ENCODE data around the gene PPP1CC.

The PPP1CC gene

DNA sequence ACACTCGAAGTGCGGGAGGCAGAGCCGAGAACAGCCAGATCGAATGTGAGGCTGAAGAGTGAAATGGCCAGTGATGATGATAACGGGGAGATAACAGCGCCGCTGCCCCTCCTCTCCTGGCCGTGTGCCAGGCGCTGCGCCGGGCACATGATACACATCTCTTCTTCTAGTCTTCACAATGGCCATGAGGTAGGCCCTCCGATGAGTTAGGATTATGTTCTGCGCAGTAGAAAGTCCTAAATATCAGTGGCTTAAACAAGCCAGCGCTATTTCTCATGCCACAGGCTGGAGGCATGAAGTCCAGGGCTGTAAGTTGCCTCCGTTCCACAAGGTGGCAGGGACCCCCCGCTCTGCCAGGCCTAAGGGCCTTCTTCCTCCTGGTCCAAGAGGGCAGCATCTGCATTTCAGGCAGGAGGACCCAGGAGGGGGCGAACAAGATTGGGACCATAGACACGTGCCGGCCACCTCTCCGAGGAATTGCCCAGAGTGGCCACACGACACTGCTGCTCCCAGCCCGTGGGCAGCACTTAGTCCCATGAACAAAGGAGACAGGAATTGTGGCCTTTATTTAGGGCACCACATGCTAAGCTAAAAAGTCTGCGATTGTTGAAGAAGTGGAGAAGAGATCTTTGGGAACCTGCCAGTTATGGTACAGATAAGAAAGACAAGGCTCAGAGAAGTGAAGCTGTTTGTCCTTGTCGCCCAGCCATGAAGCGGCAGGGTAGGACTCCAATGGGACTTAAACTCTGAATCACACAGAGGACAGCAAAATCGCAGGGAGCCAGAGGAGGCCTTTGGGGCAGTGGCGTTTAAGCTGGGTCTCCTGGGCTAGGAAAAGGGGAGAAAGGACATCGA, 42.9 kb downstream of the PPP1CC start:
- H3K9ac ChIP-seq (ENCODE audit: low read length in 2 of 2): no peak overlapping the region
- H3K27me3 ChIP-seq (ENCODE audit: control insufficient read depth in 1 of 2, insufficient read depth in 2 of 2, low read length in 2 of 2): no peaks in the 10 kb centered on the region
- H3K4me3 ChIP-seq (ENCODE audit: low read length in 2 of 2): no peak overlapping the region
- no peak overlapping the region for H3K27ac ChIP-seq (ENCODE audit: low read length)
- H3K4me1 ChIP-seq (ENCODE audit: control insufficient read depth, insufficient read depth, low read length): peaks cover 7% of the 10 kb centered on the region
- no peaks in the 10 kb centered on the region for H3K9me3 ChIP-seq (ENCODE audit: control insufficient read depth in 2 of 2, low read length in 2 of 2)
- no peaks in the 10 kb centered on the region for H3K36me3 ChIP-seq (ENCODE audit: control insufficient read depth in 2 of 2, insufficient read depth in 2 of 2, low read length in 2 of 2)

- H3K27me3 ChIP-seq (ENCODE audit: control insufficient read depth in 1 of 2, insufficient read depth in 2 of 2, low read length in 2 of 2): no peaks in the 10 kb centered on the region
- no peaks in the 10 kb centered on the region for H3K9me3 ChIP-seq (ENCODE audit: control insufficient read depth in 2 of 2, low read length in 2 of 2)
- no peak overlapping the region for H3K27ac ChIP-seq (ENCODE audit: low read length)
- peak overlapping the region in 1 of 2 donors; percentile 58 for H3K4me3 ChIP-seq (ENCODE audit: low read length in 2 of 2)
- H3K9ac ChIP-seq (ENCODE audit: low read length in 2 of 2): no peak overlapping the region
- no peaks in the 10 kb centered on the region for H3K36me3 ChIP-seq (ENCODE audit: control insufficient read depth in 2 of 2, insufficient read depth in 2 of 2, low read length in 2 of 2)
- peaks cover 7% of the 10 kb centered on the region for H3K4me1 ChIP-seq (ENCODE audit: control insufficient read depth, insufficient read depth, low read length)
Observed at GRCh38 chr12:110698171-110698902, 44.4 kb downstream of the PPP1CC start.

DNA sequence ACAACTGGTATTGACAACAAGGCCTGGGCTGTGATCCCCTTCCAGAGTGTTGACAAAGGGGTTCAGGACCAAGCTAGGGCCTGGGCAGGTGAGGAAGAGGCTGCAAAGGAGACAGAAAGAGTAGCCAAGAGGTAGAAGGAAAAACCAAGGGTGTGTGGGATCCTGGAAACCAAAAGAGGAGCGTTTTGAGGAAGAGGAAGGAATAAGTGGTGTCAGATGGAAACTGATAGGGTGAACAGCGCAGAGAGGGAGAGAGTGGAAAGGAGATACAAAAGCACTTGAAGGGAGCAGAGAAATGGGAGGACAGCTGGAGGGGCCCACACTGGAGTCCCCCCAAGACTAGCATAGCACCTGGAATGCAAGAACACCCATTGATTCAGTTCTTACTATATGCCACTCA, 45.5 kb downstream of the PPP1CC start:
- no peaks in the 10 kb centered on the region for H3K27me3 ChIP-seq (ENCODE audit: control insufficient read depth in 1 of 2, insufficient read depth in 2 of 2, low read length in 2 of 2)
- no peak overlapping the region for H3K27ac ChIP-seq (ENCODE audit: low read length)
- no peaks in the 10 kb centered on the region for H3K9me3 ChIP-seq (ENCODE audit: control insufficient read depth in 2 of 2, low read length in 2 of 2)
- H3K4me3 ChIP-seq (ENCODE audit: low read length in 2 of 2): no peak overlapping the region
- H3K4me1 ChIP-seq (ENCODE audit: control insufficient read depth, insufficient read depth, low read length): peaks cover 7% of the 10 kb centered on the region
- H3K9ac ChIP-seq (ENCODE audit: low read length in 2 of 2): no peak overlapping the region
- H3K36me3 ChIP-seq (ENCODE audit: control insufficient read depth in 2 of 2, insufficient read depth in 2 of 2, low read length in 2 of 2): no peaks in the 10 kb centered on the region

GRCh38 chr12:110696283-110696682, 46.4 kb downstream of the PPP1CC start:
- Histone ChIP-seq H3K27ac (ENCODE audit: low read length) (no peak overlapping the region), H3K9me3 (ENCODE audit: control insufficient read depth in 2 of 2, low read length in 2 of 2) (no peaks in the 10 kb centered on the region), H3K36me3 (ENCODE audit: control insufficient read depth in 2 of 2, insufficient read depth in 2 of 2, low read length in 2 of 2) (no peaks in the 10 kb centered on the region), H3K4me3 (ENCODE audit: low read length in 2 of 2) (no peak overlapping the region), H3K27me3 (ENCODE audit: control insufficient read depth in 1 of 2, insufficient read depth in 2 of 2, low read length in 2 of 2) (no peaks in the 10 kb centered on the region), H3K9ac (ENCODE audit: low read length in 2 of 2) (no peak overlapping the region), H3K4me1 (ENCODE audit: control insufficient read depth, insufficient read depth, low read length) (peaks cover 7% of the 10 kb centered on the region)

DNA sequence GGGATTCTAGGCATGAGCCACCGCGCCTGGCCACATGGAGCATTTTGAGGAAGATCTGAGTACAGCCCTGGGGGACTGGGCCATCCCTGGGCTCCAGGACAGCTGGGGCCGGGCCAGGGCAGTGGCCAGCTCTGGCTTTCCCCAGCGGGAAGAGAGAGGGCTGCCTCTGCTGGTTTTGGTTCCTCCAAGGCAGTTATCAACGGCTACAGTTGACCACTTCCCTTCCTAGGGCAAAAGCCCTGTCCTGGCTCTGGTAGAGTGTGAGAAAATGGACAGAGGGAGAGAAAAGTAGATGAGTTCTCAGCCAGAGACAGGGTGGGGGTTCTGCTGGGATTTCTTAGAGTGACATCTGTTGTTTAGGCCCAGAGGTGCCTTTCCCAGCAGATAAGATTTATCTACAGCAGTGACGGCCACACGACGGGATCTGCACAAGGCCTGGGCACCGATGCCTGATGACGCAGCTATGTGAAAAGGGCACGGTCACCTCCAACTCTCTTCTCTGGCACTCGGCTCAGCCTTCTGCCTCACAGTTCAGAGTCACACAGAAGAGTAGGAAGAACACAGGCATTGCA, 48.3 kb downstream of the PPP1CC start:
- Histone ChIP-seq H3K4me1 (ENCODE audit: control insufficient read depth, insufficient read depth, low read length) (peaks cover 12% of the 10 kb centered on the region), H3K9ac (ENCODE audit: low read length in 2 of 2) (no peak overlapping the region), H3K4me3 (ENCODE audit: low read length in 2 of 2) (no peak overlapping the region), H3K27ac (ENCODE audit: low read length) (no peak overlapping the region), H3K9me3 (ENCODE audit: control insufficient read depth in 2 of 2, low read length in 2 of 2) (no peaks in the 10 kb centered on the region), H3K27me3 (ENCODE audit: control insufficient read depth in 1 of 2, insufficient read depth in 2 of 2, low read length in 2 of 2) (no peaks in the 10 kb centered on the region), H3K36me3 (ENCODE audit: control insufficient read depth in 2 of 2, insufficient read depth in 2 of 2, low read length in 2 of 2) (no peaks in the 10 kb centered on the region)

- H3K4me3 ChIP-seq (ENCODE audit: low read length in 2 of 2): no peak overlapping the region
- H3K36me3 ChIP-seq (ENCODE audit: control insufficient read depth in 2 of 2, insufficient read depth in 2 of 2, low read length in 2 of 2): no peaks in the 10 kb centered on the region
- peaks cover 15% of the 10 kb centered on the region for H3K4me1 ChIP-seq (ENCODE audit: control insufficient read depth, insufficient read depth, low read length)
- no peaks in the 10 kb centered on the region for H3K27me3 ChIP-seq (ENCODE audit: control insufficient read depth in 1 of 2, insufficient read depth in 2 of 2, low read length in 2 of 2)
- no peaks in the 10 kb centered on the region for H3K9me3 ChIP-seq (ENCODE audit: control insufficient read depth in 2 of 2, low read length in 2 of 2)
- no peak overlapping the region for H3K9ac ChIP-seq (ENCODE audit: low read length in 2 of 2)
- no peak overlapping the region for H3K27ac ChIP-seq (ENCODE audit: low read length)
Observed at GRCh38 chr12:110693731-110694130, 49.0 kb downstream of the PPP1CC start.

- no peak overlapping the region for H3K4me3 ChIP-seq (ENCODE audit: low read length in 2 of 2)
- no peak overlapping the region for H3K27ac ChIP-seq (ENCODE audit: low read length)
- H3K9me3 ChIP-seq (ENCODE audit: control insufficient read depth in 2 of 2, low read length in 2 of 2): no peaks in the 10 kb centered on the region
- H3K9ac ChIP-seq (ENCODE audit: low read length in 2 of 2): no peak overlapping the region
- no peaks in the 10 kb centered on the region for H3K27me3 ChIP-seq (ENCODE audit: control insufficient read depth in 1 of 2, insufficient read depth in 2 of 2, low read length in 2 of 2)
- peaks cover 0 to under 1% of the 10 kb centered on the region in 2 donors for H3K36me3 ChIP-seq (ENCODE audit: control insufficient read depth in 2 of 2, insufficient read depth in 2 of 2, low read length in 2 of 2)
- H3K4me1 ChIP-seq (ENCODE audit: control insufficient read depth, insufficient read depth, low read length): peaks cover 17% of the 10 kb centered on the region
Observed at GRCh38 chr12:110690127-110690430, 52.6 kb downstream of the PPP1CC start.

DNA sequence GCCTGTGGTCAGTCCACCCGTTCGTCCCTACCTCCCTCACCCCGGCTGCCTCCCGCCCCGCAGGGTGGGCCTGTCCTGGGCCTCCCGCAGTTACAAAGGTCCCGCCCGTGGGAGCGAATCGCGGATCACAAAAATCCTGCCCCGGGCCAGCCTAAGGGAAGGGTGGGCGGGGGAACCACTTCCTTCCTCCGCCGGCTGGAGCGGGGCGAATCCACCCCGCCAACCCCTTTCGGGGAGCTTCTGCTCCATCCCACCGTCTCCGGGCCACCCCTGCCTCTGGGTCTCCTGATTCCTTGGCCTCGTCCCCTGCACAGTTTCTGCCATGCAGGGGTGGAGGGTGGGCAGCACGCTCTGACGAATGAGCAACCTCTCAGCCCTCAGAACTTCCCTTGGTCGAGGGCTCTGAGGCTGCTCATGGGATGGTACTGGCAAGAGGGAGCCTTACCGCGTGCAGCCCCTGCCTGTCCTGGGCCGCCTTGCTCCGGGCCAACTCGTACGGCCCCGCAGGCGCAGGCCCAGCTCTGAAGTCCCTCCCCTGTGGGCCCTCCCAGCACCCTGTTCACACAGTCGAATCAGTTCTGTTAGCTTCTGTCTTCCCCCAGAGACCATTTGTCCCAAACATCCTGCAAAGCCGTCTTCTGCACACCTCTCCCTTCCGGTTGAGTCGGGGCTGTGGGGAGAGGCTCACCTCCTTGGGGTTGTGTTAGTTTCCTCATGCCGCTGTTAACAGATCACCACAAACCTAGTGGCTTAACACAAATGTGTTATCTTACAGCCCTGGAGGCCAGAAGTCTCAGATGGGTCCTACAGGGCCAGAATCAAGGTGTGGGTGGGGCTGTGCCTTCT, 53.2 kb downstream of the PPP1CC start:
- Histone ChIP-seq H3K27ac (ENCODE audit: low read length) (no peak overlapping the region), H3K9ac (ENCODE audit: low read length in 2 of 2) (peak overlapping the region; percentile 47 to 60)

GRCh38 chr12:110688446-110689280, 54.0 kb downstream of the PPP1CC start, which contains the start of gene HVCN1:
TSS of gene HVCN1 (minus strand) at chr12:110689115. CDS start at chr12:110683245, 5,870 bp downstream.
- Histone ChIP-seq H3K9ac (ENCODE audit: low read length in 2 of 2) (peak within 1 kb of the TSS; percentile 59 to 69), H3K4me1 (ENCODE audit: control insufficient read depth, insufficient read depth, low read length) (peaks cover 17% of the 10 kb centered on the region), H3K27ac (ENCODE audit: low read length) (no peak within 1 kb of the TSS), H3K27me3 (ENCODE audit: control insufficient read depth in 1 of 2, insufficient read depth in 2 of 2, low read length in 2 of 2) (no peaks in the 10 kb centered on the region), H3K36me3 (ENCODE audit: control insufficient read depth in 2 of 2, insufficient read depth in 2 of 2, low read length in 2 of 2) (peaks cover 0 to 2% of the 10 kb centered on the region in 2 donors), H3K4me3 (ENCODE audit: low read length in 2 of 2) (peak within 1 kb of the TSS; percentile 68 to 81), H3K9me3 (ENCODE audit: control insufficient read depth in 2 of 2, low read length in 2 of 2) (no peaks in the 10 kb centered on the region)

More for the DNA sequence above, 53.2 kb downstream of the PPP1CC start:
- Histone ChIP-seq H3K27me3 (ENCODE audit: control insufficient read depth in 1 of 2, insufficient read depth in 2 of 2, low read length in 2 of 2) (no peaks in the 10 kb centered on the region), H3K4me1 (ENCODE audit: control insufficient read depth, insufficient read depth, low read length) (peaks cover 17% of the 10 kb centered on the region), H3K36me3 (ENCODE audit: control insufficient read depth in 2 of 2, insufficient read depth in 2 of 2, low read length in 2 of 2) (peaks cover 0 to 2% of the 10 kb centered on the region in 2 donors), H3K4me3 (ENCODE audit: low read length in 2 of 2) (peak overlapping the region; percentile 68 to 81), H3K9me3 (ENCODE audit: control insufficient read depth in 2 of 2, low read length in 2 of 2) (no peaks in the 10 kb centered on the region)

Data from stomach smooth muscle (tissue), 2 donors.